Vagina (tissue), 2 donors: Measurements from ENCODE around the gene KCNJ1. TPM values are rescaled to one million over a fixed set of nuclear protein-coding genes. Genes with fewer than 3 reads are reported as not detected.

Experiments used
- DNase-seq, 2 donors: peaks; one replicate each; pipeline ENCODE4 v3.0.0-alpha.2; 2017; ENCODE audit errors: extremely low spot score in 2 of 2
- H3K27ac ChIP-seq: fragments of 200-600 bp; sonication (generic); one replicate; pipeline ENCODE4 v1.5.1; 2019
- H3K27me3 ChIP-seq: fragments of 200-600 bp; sonication (generic); one replicate; pipeline ENCODE4 v1.5.1; 2019
- H3K36me3 ChIP-seq, 2 donors: fragments of 200-600 bp; sonication (generic); one replicate each; pipeline ENCODE4 v1.5.1; 2017 to 2019
- H3K4me1 ChIP-seq: fragments of 200-600 bp; sonication (generic); one replicate; pipeline ENCODE4 v1.5.1; 2019
- H3K4me3 ChIP-seq, 2 donors: fragments of 200-600 bp; sonication (generic); 1 replicate in 1 of 2; 2 replicates in 1 of 2; pipeline ENCODE4 v1.5.1; 2016 to 2019
- H3K9me3 ChIP-seq: fragments of 200-600 bp; sonication (generic); one replicate; pipeline ENCODE4 v1.5.1; 2019
- CTCF ChIP-seq, 3 experiments: fragments of 450-650 bp in 2 of 3; fragments of 200-600 bp in 1 of 3; sonication (generic) in 1 of 3; IDR thresholded peaks; one replicate each; pipeline ENCODE4 v1.5.1; 2017 to 2019; ENCODE audit warnings: antibody characterized with exemption in 3 of 3, mild to moderate bottlenecking in 2 of 3, moderate library complexity in 2 of 3
- POLR2A ChIP-seq, 2 donors: fragments of 450-650 bp; IDR thresholded peaks; one replicate each; pipeline ENCODE4 v1.6.1; 2017; ENCODE audit warnings: antibody characterized with exemption in 2 of 2, mild to moderate bottlenecking in 2 of 2, moderate library complexity in 2 of 2
- POLR2AphosphoS5 ChIP-seq, 2 donors: sonication (generic); formaldehyde crosslinking; IDR thresholded peaks; one replicate each; pipeline ENCODE4 v1.9.0; 2017; ENCODE audit warnings: antibody characterized with exemption in 2 of 2, mild to moderate bottlenecking in 2 of 2, low read depth in 1 of 2; ENCODE audit not compliant: insufficient read depth in 1 of 2
- intact Hi-C: fragments of 100-400 bp; cut with DNase I; formaldehyde crosslinking; loops from one replicate; pipeline ENCODE4 v1.15.1; 2023
- total RNA-seq: library from RNA; depleted of rRNA; stranded (reverse); fragments of >200 nt; gene quantifications from one replicate; pipeline ENCODE4 v1.2.3, GENCODE V29; 2016

KCNJ1 gene
- total RNA-seq, 1 donor from 2014 or later = 1.5 TPM

GRCh38 chr11:128904656-128905344 lies 37.7 kb upstream of the KCNJ1 start:
- TF ChIP-seq CTCF (IDR thresholded peaks at IDR 0.05) = no peak
- no peak for TF ChIP-seq POLR2AphosphoS5 (IDR thresholded peaks at IDR 0.05; ENCODE audit: insufficient read depth in 1 of 2, low read depth in 1 of 2)
- no peak for TF ChIP-seq POLR2A (IDR thresholded peaks at IDR 0.05)
- intact Hi-C loops = no loop called here
- peak overlapping the region; percentile 54 for H3K27ac ChIP-seq
- no peaks in the 10 kb centered on the region for H3K36me3 ChIP-seq
- H3K9me3 ChIP-seq = no peaks in the 10 kb centered on the region
- DNase-seq = no peak
- peaks cover 46% of the 10 kb centered on the region for H3K4me1 ChIP-seq
- H3K27me3 ChIP-seq = no peaks in the 10 kb centered on the region
- H3K4me3 ChIP-seq = peak overlapping the region; percentile 57 to 64

GRCh38 chr11:128904303-128904655 lies 37.2 kb upstream of the KCNJ1 start:
- Histone ChIP-seq H3K9me3 (no peaks in the 10 kb centered on the region), H3K4me1 (peaks cover 42% of the 10 kb centered on the region), H3K4me3 (no peak overlapping the region), H3K27me3 (no peaks in the 10 kb centered on the region), H3K36me3 (no peaks in the 10 kb centered on the region), H3K27ac (no peak overlapping the region)
- no peak for DNase-seq
- TF ChIP-seq POLR2AphosphoS5 (IDR thresholded peaks at IDR 0.05; ENCODE audit: insufficient read depth in 1 of 2, low read depth in 1 of 2) = no peak
- no peak for TF ChIP-seq POLR2A (IDR thresholded peaks at IDR 0.05)
- no peak for TF ChIP-seq CTCF (IDR thresholded peaks at IDR 0.05)
- intact Hi-C loops = no loop called here

- no peak for TF ChIP-seq CTCF (IDR thresholded peaks at IDR 0.05)
- TF ChIP-seq POLR2AphosphoS5 (IDR thresholded peaks at IDR 0.05; ENCODE audit: insufficient read depth in 1 of 2, low read depth in 1 of 2) = no peak
- no peak for TF ChIP-seq POLR2A (IDR thresholded peaks at IDR 0.05)
- H3K27ac ChIP-seq = no peak overlapping the region
- no peaks in the 10 kb centered on the region for H3K36me3 ChIP-seq
- DNase-seq = no peak
- no peaks in the 10 kb centered on the region for H3K9me3 ChIP-seq
- intact Hi-C loops = no loop called here
- H3K4me1 ChIP-seq = peaks cover 34% of the 10 kb centered on the region
- H3K27me3 ChIP-seq = no peaks in the 10 kb centered on the region
- no peak overlapping the region for H3K4me3 ChIP-seq
Observed at GRCh38 chr11:128903248-128904061, 36.4 kb upstream of the KCNJ1 start.

GRCh38 chr11:128902515-128903066 lies 35.5 kb upstream of the KCNJ1 start:
- H3K4me1 ChIP-seq = peaks cover 25% of the 10 kb centered on the region
- H3K9me3 ChIP-seq = no peaks in the 10 kb centered on the region
- no peak for TF ChIP-seq CTCF (IDR thresholded peaks at IDR 0.05)
- TF ChIP-seq POLR2AphosphoS5 (IDR thresholded peaks at IDR 0.05; ENCODE audit: insufficient read depth in 1 of 2, low read depth in 1 of 2) = no peak
- TF ChIP-seq POLR2A (IDR thresholded peaks at IDR 0.05) = no peak
- intact Hi-C loops = no loop called here
- no peak for DNase-seq
- H3K27me3 ChIP-seq = no peaks in the 10 kb centered on the region
- no peak overlapping the region for H3K4me3 ChIP-seq
- H3K36me3 ChIP-seq = no peaks in the 10 kb centered on the region
- no peak overlapping the region for H3K27ac ChIP-seq
